Brain microvascular endothelial cell (primary cell): ENCODE results near the gene SELE.

Experiments used
- DNase-seq: peaks from one replicate; pipeline ENCODE4 v3.0.0-alpha.2; 2020
- H3K27ac ChIP-seq: fragments of 250-450 bp; sonication (Bioruptor Pico); 2 replicates; pipeline ENCODE4 v1.5.1; 2020; ENCODE audit warnings: mild to moderate bottlenecking, moderate library complexity
- H3K27me3 ChIP-seq: fragments of 250-450 bp; sonication (Bioruptor Pico); replicated peaks from 2 replicates; pipeline ENCODE4 v1.5.1; 2020; ENCODE audit warnings: mild to moderate bottlenecking
- H3K36me3 ChIP-seq: fragments of 250-450 bp; sonication (Bioruptor Pico); replicated peaks from 2 replicates; pipeline ENCODE4 v1.5.1; 2020; ENCODE audit warnings: mild to moderate bottlenecking
- H3K4me3 ChIP-seq: 2 replicates; pipeline ENCODE4 v1.5.1; 2011; ENCODE audit warnings: low read depth, mild to moderate bottlenecking, control low read depth, low read length, moderate library complexity
- in situ Hi-C: cut with HindIII; loops from 2 replicates; pipeline ENCODE4 v1.10.0; 2017; ENCODE audit warnings: low sequenced_read_pairs, low pct_ligation_motif_present
- TF ChIP-seq, protein P1 (sequence below): IDR thresholded peaks from 2 replicates; pipeline ENCODE4 v1.5.1; 2011; ENCODE audit warnings: low read depth, mild to moderate bottlenecking, moderate library complexity, low read length, control low read depth, inconsistent platforms; ENCODE audit errors: missing control alignments

Gene SELE

GRCh38 chr1:169729991-169730390, 3.9 kb downstream of the SELE start:
- H3K27me3 ChIP-seq, result no peaks in the 10 kb centered on the region
- H3K36me3 ChIP-seq, result no peaks in the 10 kb centered on the region
- H3K27ac ChIP-seq, result no peak overlapping the region
- in situ Hi-C loops, result no loop called here
- TF ChIP-seq, protein P1, sequence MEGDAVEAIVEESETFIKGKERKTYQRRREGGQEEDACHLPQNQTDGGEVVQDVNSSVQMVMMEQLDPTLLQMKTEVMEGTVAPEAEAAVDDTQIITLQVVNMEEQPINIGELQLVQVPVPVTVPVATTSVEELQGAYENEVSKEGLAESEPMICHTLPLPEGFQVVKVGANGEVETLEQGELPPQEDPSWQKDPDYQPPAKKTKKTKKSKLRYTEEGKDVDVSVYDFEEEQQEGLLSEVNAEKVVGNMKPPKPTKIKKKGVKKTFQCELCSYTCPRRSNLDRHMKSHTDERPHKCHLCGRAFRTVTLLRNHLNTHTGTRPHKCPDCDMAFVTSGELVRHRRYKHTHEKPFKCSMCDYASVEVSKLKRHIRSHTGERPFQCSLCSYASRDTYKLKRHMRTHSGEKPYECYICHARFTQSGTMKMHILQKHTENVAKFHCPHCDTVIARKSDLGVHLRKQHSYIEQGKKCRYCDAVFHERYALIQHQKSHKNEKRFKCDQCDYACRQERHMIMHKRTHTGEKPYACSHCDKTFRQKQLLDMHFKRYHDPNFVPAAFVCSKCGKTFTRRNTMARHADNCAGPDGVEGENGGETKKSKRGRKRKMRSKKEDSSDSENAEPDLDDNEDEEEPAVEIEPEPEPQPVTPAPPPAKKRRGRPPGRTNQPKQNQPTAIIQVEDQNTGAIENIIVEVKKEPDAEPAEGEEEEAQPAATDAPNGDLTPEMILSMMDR, result no peak
- no peak for DNase-seq
- H3K4me3 ChIP-seq, result no peak overlapping the region

- no peaks in the 10 kb centered on the region for H3K36me3 ChIP-seq
- DNase-seq, result no peak
Measured at GRCh38 chr1:169727307-169727706, 6.6 kb downstream of the SELE start.

GRCh38 chr1:169726851-169727250, 7.0 kb downstream of the SELE start:
- Histone ChIP-seq H3K27ac (no peak overlapping the region), H3K4me3 (no peak overlapping the region), H3K36me3 (no peaks in the 10 kb centered on the region), H3K27me3 (no peaks in the 10 kb centered on the region)
- in situ Hi-C loops, result no loop called here
- DNase-seq, result no peak
- TF ChIP-seq, protein P1, result no peak

More at GRCh38 chr1:169727307-169727706, 6.6 kb downstream of the SELE start:
- Histone ChIP-seq H3K4me3 (no peak overlapping the region), H3K27me3 (no peaks in the 10 kb centered on the region), H3K27ac (no peak overlapping the region)
- TF ChIP-seq, protein P1, result no peak
- in situ Hi-C loops, result no loop called here

GRCh38 chr1:169725930-169726329, 7.9 kb downstream of the SELE start:
- no peak for DNase-seq
- H3K27ac ChIP-seq, result no peak overlapping the region
- no peaks in the 10 kb centered on the region for H3K36me3 ChIP-seq
- in situ Hi-C loops, result no loop called here
- TF ChIP-seq, protein P1, result no peak
- H3K27me3 ChIP-seq, result no peaks in the 10 kb centered on the region
- H3K4me3 ChIP-seq, result no peak overlapping the region

DNA sequence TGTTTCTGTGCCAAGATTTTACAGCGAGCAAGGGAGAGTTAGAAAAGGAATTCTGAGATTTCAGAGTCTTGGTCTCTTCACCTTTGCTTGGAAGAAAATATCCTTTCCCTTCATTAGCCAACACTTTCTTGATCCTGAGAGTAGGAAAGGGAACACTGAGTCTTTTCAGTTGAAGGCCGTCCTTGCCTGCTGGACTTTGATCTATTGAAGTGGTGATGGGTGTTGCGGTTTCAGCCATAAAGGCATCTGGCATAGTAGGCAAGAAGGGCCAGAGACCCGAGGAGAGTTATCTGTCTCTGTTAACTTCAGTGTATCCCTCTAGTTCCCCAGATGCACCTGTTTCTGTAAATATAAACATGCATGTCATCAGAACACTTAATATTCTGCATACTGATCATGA, 9.7 kb downstream of the SELE start:
- H3K27ac ChIP-seq, result no peak overlapping the region
- H3K4me3 ChIP-seq, result no peak overlapping the region
- no peaks in the 10 kb centered on the region for H3K27me3 ChIP-seq
- H3K36me3 ChIP-seq, result no peaks in the 10 kb centered on the region
- DNase-seq, result no peak
- TF ChIP-seq, protein P1, result no peak
- in situ Hi-C loops, result no loop called here

DNA sequence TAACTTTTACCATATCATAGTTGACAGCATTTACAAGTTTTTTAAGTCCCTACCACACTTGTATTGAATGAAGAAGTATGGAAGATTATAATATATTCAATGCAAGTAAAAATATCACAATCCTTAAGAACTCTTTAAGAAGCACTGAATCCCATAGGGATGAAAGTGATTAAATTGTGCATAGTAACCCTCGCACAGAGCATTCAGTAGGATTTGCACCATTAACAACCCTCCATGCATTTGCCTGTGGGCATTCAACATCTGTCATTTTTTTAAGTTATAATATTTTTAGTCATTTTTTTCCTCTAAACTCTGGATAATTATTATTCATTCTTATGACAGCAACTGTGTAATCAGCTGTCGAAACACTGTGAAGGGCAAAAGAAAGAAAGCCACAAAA, 10.1 kb downstream of the SELE start:
- H3K4me3 ChIP-seq, result no peak overlapping the region
- H3K36me3 ChIP-seq, result no peaks in the 10 kb centered on the region
- no peaks in the 10 kb centered on the region for H3K27me3 ChIP-seq
- DNase-seq, result no peak
- TF ChIP-seq, protein P1, result no peak
- in situ Hi-C loops, result no loop called here
- H3K27ac ChIP-seq, result no peak overlapping the region
